GM12874 (cell line): ENCODE measurements around the gene GALNT6.

ENCODE experiments used
- TF ChIP-seq, protein P1 (sequence below): IDR thresholded peaks from 2 replicates; pipeline ENCODE4 v1.5.1; 2011; ENCODE audit warnings: low read depth, mild to moderate bottlenecking, control low read depth, low read length, moderate library complexity; ENCODE audit not compliant: insufficient read depth

The GALNT6 gene, protein sequence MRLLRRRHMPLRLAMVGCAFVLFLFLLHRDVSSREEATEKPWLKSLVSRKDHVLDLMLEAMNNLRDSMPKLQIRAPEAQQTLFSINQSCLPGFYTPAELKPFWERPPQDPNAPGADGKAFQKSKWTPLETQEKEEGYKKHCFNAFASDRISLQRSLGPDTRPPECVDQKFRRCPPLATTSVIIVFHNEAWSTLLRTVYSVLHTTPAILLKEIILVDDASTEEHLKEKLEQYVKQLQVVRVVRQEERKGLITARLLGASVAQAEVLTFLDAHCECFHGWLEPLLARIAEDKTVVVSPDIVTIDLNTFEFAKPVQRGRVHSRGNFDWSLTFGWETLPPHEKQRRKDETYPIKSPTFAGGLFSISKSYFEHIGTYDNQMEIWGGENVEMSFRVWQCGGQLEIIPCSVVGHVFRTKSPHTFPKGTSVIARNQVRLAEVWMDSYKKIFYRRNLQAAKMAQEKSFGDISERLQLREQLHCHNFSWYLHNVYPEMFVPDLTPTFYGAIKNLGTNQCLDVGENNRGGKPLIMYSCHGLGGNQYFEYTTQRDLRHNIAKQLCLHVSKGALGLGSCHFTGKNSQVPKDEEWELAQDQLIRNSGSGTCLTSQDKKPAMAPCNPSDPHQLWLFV

DNA sequence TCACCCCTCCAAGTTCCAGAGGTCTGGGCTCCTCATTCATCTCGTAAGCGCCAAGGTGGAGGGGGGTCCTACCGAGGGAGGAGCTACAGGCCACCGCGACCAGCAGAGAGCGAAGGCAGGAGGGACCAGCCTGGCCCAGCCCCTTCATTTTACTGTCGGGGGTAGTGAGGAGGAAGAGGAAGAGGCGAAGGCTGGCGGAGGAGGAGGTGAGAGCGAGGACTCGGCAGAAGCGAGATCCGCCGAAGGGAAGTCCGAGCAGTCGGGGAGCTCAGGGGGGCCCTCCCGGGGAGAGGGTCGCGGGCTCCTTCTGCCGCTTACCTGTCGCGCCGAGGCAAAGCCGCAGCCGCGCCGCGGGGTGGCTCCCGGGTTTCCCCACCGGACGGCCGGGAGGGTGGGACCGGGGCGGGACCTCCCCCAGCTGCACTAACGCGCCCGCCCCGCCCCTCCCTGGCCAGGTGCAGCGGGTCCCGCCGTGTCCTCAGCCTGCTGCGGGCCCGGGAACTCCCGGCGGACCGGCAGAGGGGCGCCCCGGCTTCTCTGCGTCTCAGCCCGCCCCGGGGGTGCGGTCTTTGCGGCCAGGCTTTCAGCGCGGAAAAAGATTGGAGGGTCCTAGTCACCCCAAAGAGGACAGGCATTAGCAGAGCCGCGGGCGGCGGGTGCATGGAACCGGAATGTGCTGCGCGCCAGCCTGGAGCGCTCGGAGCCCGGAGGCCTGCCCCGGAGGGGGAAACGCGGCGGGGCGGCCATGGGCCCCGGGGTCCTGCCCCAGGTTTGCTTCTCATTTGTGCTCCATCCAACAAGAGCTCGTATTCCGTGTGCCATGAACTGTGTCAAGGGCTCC, at the start of gene GALNT6:
Gene GALNT6, minus strand, starts transcription at position 124 of the 841 bp plus-strand sequence. CDS start 11,625 bp downstream, outside the sequence.
- TF ChIP-seq, protein P1, sequence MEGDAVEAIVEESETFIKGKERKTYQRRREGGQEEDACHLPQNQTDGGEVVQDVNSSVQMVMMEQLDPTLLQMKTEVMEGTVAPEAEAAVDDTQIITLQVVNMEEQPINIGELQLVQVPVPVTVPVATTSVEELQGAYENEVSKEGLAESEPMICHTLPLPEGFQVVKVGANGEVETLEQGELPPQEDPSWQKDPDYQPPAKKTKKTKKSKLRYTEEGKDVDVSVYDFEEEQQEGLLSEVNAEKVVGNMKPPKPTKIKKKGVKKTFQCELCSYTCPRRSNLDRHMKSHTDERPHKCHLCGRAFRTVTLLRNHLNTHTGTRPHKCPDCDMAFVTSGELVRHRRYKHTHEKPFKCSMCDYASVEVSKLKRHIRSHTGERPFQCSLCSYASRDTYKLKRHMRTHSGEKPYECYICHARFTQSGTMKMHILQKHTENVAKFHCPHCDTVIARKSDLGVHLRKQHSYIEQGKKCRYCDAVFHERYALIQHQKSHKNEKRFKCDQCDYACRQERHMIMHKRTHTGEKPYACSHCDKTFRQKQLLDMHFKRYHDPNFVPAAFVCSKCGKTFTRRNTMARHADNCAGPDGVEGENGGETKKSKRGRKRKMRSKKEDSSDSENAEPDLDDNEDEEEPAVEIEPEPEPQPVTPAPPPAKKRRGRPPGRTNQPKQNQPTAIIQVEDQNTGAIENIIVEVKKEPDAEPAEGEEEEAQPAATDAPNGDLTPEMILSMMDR = no peak

GRCh38 chr12:51439330-51439729, 48.1 kb upstream of the GALNT6 start:
- TF ChIP-seq, protein P1 = no peak

DNA sequence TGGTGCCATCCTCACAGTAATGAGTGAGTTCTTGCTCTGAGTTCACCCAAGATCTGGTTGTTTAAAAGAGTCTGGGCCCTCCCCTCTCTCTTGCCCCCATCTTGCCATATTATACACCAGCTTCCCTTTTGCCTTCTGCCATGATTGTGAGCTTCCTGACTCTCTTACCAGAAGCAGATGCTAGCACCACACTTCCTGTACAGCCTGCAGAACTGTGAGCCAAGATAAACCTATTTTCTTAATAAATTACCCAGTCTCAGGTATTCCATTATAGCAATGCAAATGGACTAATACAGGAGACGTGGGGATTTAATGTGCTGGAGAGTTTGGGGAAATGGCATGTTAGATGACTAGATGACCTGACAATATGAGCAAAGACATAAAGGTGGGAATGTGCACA, 46.2 kb upstream of the GALNT6 start:
- TF ChIP-seq, protein P1 = no peak

- TF ChIP-seq, protein P1 = no peak
These were observed 43.1 kb upstream of the GALNT6 start for GRCh38 chr12:51434305-51434704.

DNA sequence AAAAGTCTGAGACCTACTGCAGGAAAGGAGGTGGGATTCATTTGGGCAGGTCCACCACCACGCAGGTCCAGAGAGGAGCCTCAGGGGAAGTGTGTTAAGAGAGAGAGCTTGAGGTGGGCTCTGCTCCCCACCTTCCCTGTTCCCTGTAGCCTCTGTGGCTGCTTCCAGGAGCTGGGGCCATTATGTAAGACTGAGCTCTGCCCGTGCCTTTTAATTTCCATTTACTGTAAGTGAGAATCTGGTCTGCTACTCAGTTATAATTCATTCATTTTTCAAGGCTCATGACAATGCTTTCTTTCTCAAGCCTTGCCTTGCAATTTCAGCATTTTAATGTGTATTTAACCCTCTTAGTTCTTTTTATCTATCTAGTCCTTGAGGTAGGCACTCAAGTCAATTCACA, 41.7 kb upstream of the GALNT6 start:
- TF ChIP-seq, protein P1 = no peak

DNA sequence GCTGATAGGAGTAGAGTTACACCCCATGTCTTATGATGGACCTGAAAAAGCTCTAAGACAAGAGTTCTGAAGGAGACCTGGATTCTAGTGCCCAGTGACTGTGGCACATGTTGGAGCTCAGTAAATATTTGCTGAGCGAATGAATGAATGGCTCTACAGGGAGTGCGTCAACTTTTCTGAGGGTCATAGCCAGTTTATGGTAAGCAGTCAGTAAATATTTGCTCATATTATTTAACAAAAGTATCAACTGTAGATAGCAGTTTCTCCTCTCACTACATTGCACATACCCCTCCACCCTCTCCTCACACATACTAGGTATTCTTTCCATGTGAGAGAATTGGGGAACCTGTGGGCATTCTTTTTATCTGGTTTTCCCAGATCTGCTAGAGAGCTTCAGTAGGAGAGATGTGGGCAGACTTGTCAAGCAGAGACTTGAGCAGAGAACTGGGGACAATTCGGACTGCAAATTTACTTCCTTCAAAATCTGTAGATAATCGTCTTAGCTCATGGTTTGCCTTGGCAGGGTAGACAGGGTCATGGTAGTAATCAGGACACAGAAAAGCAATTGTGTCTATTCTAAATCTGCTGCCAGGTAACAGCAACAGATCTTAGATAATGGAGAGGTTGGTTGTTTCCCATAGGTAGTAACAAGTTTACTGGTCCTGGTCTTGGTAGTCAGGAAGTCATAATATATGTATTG, 39.1 kb upstream of the GALNT6 start:
- TF ChIP-seq, protein P1 = no peak
